Esophagus squamous epithelium (tissue), 5 donors: Measurements from ENCODE around the gene ZDHHC17. TPM values are rescaled to one million over a fixed set of nuclear protein-coding genes. Genes with fewer than 3 reads are reported as not detected.

Experiments
- DNase-seq: peaks from one replicate; lab custom pipeline; 2025; lab: John Stamatoyannopoulos, UW
- H3K27ac ChIP-seq, 4 donors: fragments of 200-600 bp; sonication (generic); one replicate each; pipeline ENCODE4 v1.5.1; 2016 to 2019; ENCODE audit warnings: mild to moderate bottlenecking in 1 of 4
- H3K27me3 ChIP-seq, 4 donors: fragments of 200-600 bp; sonication (generic); 1 replicate in 3 of 4; 2 replicates in 1 of 4; pipeline versions ENCODE4 v1.5.1 to v1.6.0; 2017 to 2021; ENCODE audit warnings: antibody characterized with exemption in 1 of 4
- H3K36me3 ChIP-seq, 3 donors: fragments of 200-600 bp; sonication (generic); one replicate each; pipeline ENCODE4 v1.5.1; 2016 to 2019
- H3K4me1 ChIP-seq, 3 donors: fragments of 200-600 bp; sonication (generic); one replicate each; pipeline ENCODE4 v1.5.1; 2017 to 2019
- H3K4me3 ChIP-seq, 4 donors: fragments of 200-600 bp; sonication (generic); 1 replicate in 3 of 4; 2 replicates in 1 of 4; pipeline ENCODE4 v1.5.1; 2016 to 2019; ENCODE audit warnings: mild to moderate bottlenecking in 2 of 4, moderate library complexity in 1 of 4
- H3K9me3 ChIP-seq, 3 donors: fragments of 200-600 bp; sonication (generic); one replicate each; pipeline ENCODE4 v1.5.1; 2016 to 2019
- POLR2A ChIP-seq, 4 donors: fragments of 450-650 bp; IDR thresholded peaks; one replicate each; pipeline ENCODE4 v1.6.1; 2017; ENCODE audit warnings: antibody characterized with exemption in 4 of 4, mild to moderate bottlenecking in 4 of 4, moderate library complexity in 3 of 4
- WGBS, 2 donors: methylation state at CpG; one replicate each; pipeline ENCODE4 v1.1.5; 2018; 5-methylcytosine and 5-hydroxymethylcytosine counted together
- intact Hi-C: fragments of 100-400 bp; cut with DNase I; formaldehyde crosslinking; loops from one replicate; pipeline ENCODE4 v1.15.0; 2022
- total RNA-seq, 4 donors: library from RNA; depleted of rRNA; stranded (reverse); fragments of >200 nt; gene quantifications; one replicate each; pipeline ENCODE4 v1.1.0, GENCODE V29; 2016
- TF ChIP-seq, protein P1 (sequence below), 6 experiments: fragments of 450-650 bp in 4 of 6; fragments of 200-600 bp in 2 of 6; sonication (generic) in 2 of 6; IDR thresholded peaks; one replicate each; pipeline ENCODE4 v1.5.1; 2016 to 2019; ENCODE audit warnings: antibody characterized with exemption in 6 of 6, mild to moderate bottlenecking in 4 of 6, moderate library complexity in 4 of 6
- donor health status: DM: yes; HTN: yes; CAD: no.

The ZDHHC17 gene
- total RNA-seq, 4 donors from 2014 or later: 6.7 to 26.7 (median 11.7) TPM

DNA sequence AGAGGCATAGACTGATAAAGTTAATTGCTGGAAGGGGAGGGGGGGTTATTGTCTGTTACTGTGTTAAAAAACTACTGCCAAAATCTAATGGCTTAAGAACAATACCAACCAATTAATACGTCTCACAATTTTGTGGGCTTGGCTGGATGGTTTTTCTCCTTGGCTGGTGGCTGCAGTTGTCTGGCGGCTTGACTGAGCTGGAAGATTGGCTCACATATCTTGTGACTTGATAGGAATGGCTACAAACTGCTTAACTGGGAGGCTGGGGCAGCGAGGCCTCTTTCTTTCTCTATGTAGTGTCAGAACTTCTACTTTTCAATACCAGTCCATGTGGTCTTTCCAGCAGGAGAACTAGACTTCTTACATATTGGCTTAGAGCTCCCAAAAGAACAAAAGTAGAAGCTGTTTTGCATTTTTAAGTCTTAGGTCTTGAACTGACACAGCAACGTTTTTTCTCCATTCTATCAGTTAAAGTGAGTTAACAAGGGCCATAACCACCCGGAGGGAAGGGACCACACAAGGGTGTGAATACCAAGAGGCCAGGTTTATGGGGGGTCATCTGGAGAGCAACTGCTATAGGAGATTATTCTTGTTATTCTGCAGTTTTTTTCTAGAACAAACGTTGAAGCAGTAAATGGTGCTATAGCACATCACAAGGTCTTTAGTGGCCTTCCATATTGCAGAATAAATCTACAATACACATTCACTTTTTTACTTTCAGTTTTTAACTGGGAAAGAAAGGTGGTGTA lies 46.9 kb downstream of the ZDHHC17 start:
- intact Hi-C loops: no loop called here
- no peak for DNase-seq
- Histone ChIP-seq H3K4me1 (no peaks in the 10 kb centered on the region), H3K27me3 (no peaks in the 10 kb centered on the region), H3K27ac (no peak overlapping the region), H3K4me3 (no peak overlapping the region), H3K9me3 (no peaks in the 10 kb centered on the region), H3K36me3 (peaks cover 0 to 76% (median 4%) of the 10 kb centered on the region in 3 donors)
- TF ChIP-seq, protein P1, sequence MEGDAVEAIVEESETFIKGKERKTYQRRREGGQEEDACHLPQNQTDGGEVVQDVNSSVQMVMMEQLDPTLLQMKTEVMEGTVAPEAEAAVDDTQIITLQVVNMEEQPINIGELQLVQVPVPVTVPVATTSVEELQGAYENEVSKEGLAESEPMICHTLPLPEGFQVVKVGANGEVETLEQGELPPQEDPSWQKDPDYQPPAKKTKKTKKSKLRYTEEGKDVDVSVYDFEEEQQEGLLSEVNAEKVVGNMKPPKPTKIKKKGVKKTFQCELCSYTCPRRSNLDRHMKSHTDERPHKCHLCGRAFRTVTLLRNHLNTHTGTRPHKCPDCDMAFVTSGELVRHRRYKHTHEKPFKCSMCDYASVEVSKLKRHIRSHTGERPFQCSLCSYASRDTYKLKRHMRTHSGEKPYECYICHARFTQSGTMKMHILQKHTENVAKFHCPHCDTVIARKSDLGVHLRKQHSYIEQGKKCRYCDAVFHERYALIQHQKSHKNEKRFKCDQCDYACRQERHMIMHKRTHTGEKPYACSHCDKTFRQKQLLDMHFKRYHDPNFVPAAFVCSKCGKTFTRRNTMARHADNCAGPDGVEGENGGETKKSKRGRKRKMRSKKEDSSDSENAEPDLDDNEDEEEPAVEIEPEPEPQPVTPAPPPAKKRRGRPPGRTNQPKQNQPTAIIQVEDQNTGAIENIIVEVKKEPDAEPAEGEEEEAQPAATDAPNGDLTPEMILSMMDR (IDR thresholded peaks at IDR 0.05): no peak
- TF ChIP-seq POLR2A (IDR thresholded peaks at IDR 0.05): no peak
- WGBS, 2 donors: 56 to 67% methylated on average over 5 to 6 of the region's 6 CpGs

DNA sequence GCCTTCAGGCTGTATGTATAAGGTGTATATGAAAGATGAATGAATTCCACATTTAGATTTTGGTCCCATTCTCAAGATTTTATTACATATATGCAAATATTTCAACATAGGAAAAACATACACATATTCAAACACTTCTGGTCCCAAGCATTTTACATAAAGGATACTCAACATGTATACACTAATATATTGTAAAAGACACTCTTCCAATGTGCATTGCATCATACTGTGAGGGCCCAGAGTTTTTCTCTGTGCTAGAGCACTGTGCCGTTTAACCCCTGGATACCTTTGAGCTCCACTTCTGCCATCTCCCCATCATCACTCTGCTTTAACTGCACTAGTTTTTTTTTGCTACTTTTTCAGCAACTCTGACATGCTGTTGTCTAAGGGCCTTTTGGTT lies 48.1 kb downstream of the ZDHHC17 start:
- Histone ChIP-seq H3K4me3 (no peak overlapping the region), H3K9me3 (no peaks in the 10 kb centered on the region), H3K4me1 (no peaks in the 10 kb centered on the region), H3K27me3 (no peaks in the 10 kb centered on the region), H3K27ac (no peak overlapping the region), H3K36me3 (peaks cover 0 to 65% (median 4%) of the 10 kb centered on the region in 3 donors)
- intact Hi-C loops: no loop called here
- TF ChIP-seq, protein P1 (IDR thresholded peaks at IDR 0.05): no peak
- TF ChIP-seq POLR2A (IDR thresholded peaks at IDR 0.05): no peak
- DNase-seq: no peak
- whole genome bisulfite sequencing, 2 donors: 94 to 95% methylated on average over 1 of the region's 1 CpG

DNA sequence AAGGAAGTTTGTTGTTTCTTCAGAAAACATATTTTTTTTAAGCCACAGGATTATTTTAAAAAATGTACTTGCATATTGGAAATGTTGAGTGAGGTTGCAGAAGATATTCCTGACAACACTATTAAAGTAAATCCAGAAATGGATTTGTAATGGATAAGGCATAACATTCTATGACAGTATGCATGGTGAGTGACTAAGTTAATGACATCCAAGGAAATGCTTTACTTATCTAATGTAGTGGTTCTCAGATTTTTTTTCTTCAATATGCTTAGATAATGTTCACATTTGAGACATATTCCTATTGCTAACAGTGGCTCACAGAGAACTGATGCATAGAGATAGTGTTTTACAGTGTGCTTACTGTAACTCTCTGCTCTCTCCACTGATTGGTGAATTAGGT lies 49.4 kb downstream of the ZDHHC17 start:
- Histone ChIP-seq H3K27me3 (no peaks in the 10 kb centered on the region), H3K4me3 (no peak overlapping the region), H3K36me3 (peaks cover 0 to 52% (median 2%) of the 10 kb centered on the region in 3 donors), H3K4me1 (no peaks in the 10 kb centered on the region), H3K9me3 (no peaks in the 10 kb centered on the region), H3K27ac (no peak overlapping the region)
- intact Hi-C loops: no loop called here
- no peak for DNase-seq
- TF ChIP-seq POLR2A (IDR thresholded peaks at IDR 0.05): no peak
- TF ChIP-seq, protein P1 (IDR thresholded peaks at IDR 0.05): no peak

DNA sequence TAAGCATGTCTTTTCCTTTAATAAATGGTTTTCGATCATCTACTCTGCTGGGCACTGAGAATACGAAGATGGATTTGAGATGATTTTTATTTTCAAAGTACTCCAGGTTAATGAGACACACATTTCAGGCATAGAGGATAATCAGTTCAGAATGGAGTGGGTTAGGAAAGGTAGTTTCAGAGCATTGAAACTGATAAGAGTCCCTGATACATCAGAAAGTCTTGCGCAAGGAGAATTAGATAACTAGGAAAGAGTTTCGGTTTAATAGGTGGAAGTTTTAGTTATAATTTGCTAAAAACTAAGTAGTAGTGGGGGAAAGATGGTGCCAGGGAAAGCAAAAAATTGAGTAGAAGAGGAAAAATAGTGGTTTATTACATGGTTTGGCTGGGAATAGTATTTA lies 50.1 kb downstream of the ZDHHC17 start:
- Histone ChIP-seq H3K4me3 (no peak overlapping the region), H3K4me1 (no peaks in the 10 kb centered on the region), H3K27ac (no peak overlapping the region), H3K36me3 (peaks cover 0 to 49% (median 0%) of the 10 kb centered on the region in 3 donors), H3K9me3 (no peaks in the 10 kb centered on the region), H3K27me3 (no peaks in the 10 kb centered on the region)
- no peak for TF ChIP-seq POLR2A (IDR thresholded peaks at IDR 0.05)
- TF ChIP-seq, protein P1 (IDR thresholded peaks at IDR 0.05): no peak
- WGBS, 2 donors: 92 to 97% methylated on average over 4 of the region's 4 CpGs
- intact Hi-C loops: no loop called here
- no peak for DNase-seq

DNA sequence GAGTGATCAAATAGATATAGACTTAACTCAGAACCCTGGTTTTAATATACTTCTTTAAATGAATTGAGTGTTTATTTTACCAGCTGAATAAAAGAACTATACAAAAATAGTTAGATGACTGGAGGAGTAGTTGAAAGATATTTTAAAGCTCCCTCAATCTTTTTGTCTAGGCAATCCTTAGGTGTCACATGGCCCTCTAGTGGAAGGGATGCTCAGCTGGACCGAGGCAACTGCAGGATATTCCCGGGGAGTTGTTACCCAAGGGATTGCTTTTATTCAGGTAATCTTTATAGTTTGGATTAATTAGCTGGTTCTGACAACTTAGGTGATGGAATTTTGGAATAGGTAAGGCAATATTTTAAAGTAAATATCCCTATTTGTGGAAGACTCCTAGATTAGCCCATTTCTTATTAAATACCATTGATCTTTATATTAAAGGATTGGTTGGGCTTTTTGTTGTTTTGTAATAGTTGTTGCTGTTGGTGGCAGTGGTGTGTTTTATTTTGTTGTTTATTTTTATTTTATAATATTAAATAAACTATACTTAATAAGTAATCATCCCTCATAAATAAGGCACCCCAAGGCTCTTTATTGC lies 57.1 kb downstream of the ZDHHC17 start:
- Histone ChIP-seq H3K4me1 (no peaks in the 10 kb centered on the region), H3K9me3 (no peaks in the 10 kb centered on the region), H3K27me3 (no peaks in the 10 kb centered on the region), H3K4me3 (no peak overlapping the region), H3K36me3 (peaks cover 0 to 22% (median 0%) of the 10 kb centered on the region in 3 donors), H3K27ac (no peak overlapping the region)
- DNase-seq: no peak
- 28 to 37% methylated on average over 2 of the region's 2 CpGs for WGBS, 2 donors
- intact Hi-C loops: no loop called here
- TF ChIP-seq POLR2A (IDR thresholded peaks at IDR 0.05): no peak
- TF ChIP-seq, protein P1 (IDR thresholded peaks at IDR 0.05): peak in 5 of 6 experiments; percentile 33 to 57 (median 47)
